GM19397 (cell line): ENCODE measurements around the gene SLC1A5.
"Not testable (repeated sequence)": the region's sequence is repeated elsewhere in the genome, so short reads cannot be mapped to it uniquely, and the experiment has no call there.

ENCODE experiments used
- ATAC-seq: cut with Tn5 transposase; IDR thresholded peaks from one replicate; pipeline ENCODE4 v1.9.1; 2021; ENCODE audit warnings: mild to moderate bottlenecking, moderate library complexity; ENCODE audit not compliant: unreplicated experiment

Gene SLC1A5

GRCh38 chr19:46802152-46802551, 13.8 kb upstream of the SLC1A5 start:
- ATAC-seq: no peak

- ATAC-seq: no peak
Measured at GRCh38 chr19:46798713-46799112, 10.3 kb upstream of the SLC1A5 start.

GRCh38 chr19:46797881-46798280, 9.5 kb upstream of the SLC1A5 start:
- no peak for ATAC-seq

- ATAC-seq: no peak
Measured at GRCh38 chr19:46791944-46792343, 3.5 kb upstream of the SLC1A5 start.

GRCh38 chr19:46789371-46789770, 977 bp upstream of the SLC1A5 start:
- ATAC-seq: no peak

- no peak for ATAC-seq
Measured at GRCh38 chr19:46788968-46789338, 559 bp upstream of the SLC1A5 start.

- ATAC-seq: no peak
Measured at GRCh38 chr19:46787331-46788261, 798 bp downstream of the SLC1A5 start.

- ATAC-seq: no peak
Measured at GRCh38 chr19:46787040-46787330, 1.4 kb downstream of the SLC1A5 start.

- no peak for ATAC-seq
Measured at GRCh38 chr19:46786236-46787039, 2.0 kb downstream of the SLC1A5 start.

- no peak for ATAC-seq
Measured at GRCh38 chr19:46785980-46786235, 2.5 kb downstream of the SLC1A5 start.

- ATAC-seq: no peak
Measured at GRCh38 chr19:46785054-46785979, 3.1 kb downstream of the SLC1A5 start.

- no peak for ATAC-seq
Measured at GRCh38 chr19:46784262-46785053, 3.9 kb downstream of the SLC1A5 start.

- ATAC-seq: no peak
Measured at GRCh38 chr19:46783670-46784069, 4.7 kb downstream of the SLC1A5 start.

- ATAC-seq: no peak
Measured at GRCh38 chr19:46782355-46783019, 5.9 kb downstream of the SLC1A5 start.

GRCh38 chr19:46777956-46778645, 10.3 kb downstream of the SLC1A5 start:
- not testable (repeated sequence) for ATAC-seq

- ATAC-seq: no peak
Measured at GRCh38 chr19:46776927-46777911, 11.2 kb downstream of the SLC1A5 start.

GRCh38 chr19:46775642-46776258, 12.6 kb downstream of the SLC1A5 start:
- no peak for ATAC-seq

GRCh38 chr19:46773018-46773399, 15.4 kb downstream of the SLC1A5 start:
- ATAC-seq: no peak
